AG10803 (cell line): ENCODE measurements around the gene MRNIP.

ENCODE experiments used
- DNase-seq: peaks from one replicate; pipeline ENCODE4 v3.0.0; 2010; ENCODE audit warnings: low read depth
- H3K4me3 ChIP-seq: 2 replicates; pipeline ENCODE4 v1.5.1; 2011; ENCODE audit warnings: mild to moderate bottlenecking, low read length, control low read depth
- CTCF ChIP-seq: conservative IDR thresholded peaks from 2 replicates; pipeline ENCODE4 v1.5.1; 2011; ENCODE audit warnings: mild to moderate bottlenecking, low read length, control low read depth, inconsistent platforms

The MRNIP gene

DNA sequence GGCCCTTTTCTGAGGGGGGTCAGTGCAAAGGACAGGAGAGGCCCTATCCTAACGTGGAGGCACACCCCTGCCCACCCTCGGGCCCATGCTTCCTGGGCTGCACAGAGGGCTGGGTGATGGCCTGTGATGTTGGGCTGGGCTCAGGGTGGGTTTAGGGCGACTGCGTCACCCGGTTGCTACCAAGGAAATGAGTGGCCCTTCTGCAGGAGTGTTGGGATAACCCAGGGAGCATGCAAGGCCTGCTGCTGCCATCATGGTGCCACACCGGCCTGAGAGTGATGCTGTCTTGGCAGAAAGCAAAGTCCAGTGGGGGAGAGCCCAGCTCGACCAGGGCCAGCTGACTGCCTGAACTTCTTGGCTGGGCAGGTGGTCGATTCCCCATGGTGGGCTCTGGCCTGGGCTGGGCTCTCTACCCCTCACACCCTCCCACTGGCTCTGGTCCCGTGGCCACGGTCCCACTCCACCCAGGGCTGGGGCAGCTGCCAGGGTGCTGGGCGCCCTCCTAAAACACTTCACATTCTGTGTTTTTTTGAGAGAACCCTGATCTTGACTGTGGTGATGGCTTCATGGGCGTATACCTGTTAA, 21.5 kb upstream of the MRNIP start:
- no peak overlapping the region for H3K4me3 ChIP-seq
- DNase-seq, result no peak
- no peak for TF ChIP-seq CTCF

GRCh38 chr5:179879690-179880010, 21.0 kb upstream of the MRNIP start:
- DNase-seq, result no peak
- no peak overlapping the region for H3K4me3 ChIP-seq
- TF ChIP-seq CTCF, result no peak

DNA sequence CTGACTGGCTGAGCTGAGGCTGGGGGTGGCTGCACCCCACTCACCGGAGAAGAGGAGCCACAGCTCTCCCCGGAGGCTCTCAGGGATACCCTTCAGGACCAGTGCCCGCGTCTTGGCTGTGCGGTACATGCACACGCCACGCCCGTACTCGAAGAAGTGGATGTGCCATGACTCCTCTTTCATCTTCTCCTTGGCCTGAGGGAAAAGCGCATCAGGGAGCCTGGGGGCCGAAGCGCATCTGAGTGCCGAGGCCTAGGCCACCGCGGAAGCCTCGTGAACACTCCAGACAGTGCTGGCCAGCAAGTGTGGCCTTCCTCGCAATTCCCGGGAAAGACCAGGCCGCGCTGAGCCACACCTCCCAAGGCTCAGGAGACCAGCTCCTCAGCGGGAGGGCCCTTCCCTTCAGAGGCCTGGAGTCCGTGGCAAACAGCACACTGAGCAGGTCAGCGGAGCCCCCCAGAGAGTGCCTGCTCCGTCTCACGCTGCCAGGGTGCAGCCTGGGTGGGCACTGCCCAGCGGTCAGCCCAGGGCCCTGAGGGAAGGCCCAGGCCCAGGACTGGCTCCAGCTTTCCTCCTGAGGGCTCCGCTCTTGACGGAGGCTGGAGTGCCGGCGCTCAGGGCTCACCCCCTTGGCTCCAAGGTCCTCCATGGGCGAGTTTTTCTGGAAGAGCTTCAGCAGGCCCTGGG, 20.5 kb upstream of the MRNIP start:
- TF ChIP-seq CTCF, result no peak
- H3K4me3 ChIP-seq, result no peak overlapping the region
- DNase-seq, result no peak

DNA sequence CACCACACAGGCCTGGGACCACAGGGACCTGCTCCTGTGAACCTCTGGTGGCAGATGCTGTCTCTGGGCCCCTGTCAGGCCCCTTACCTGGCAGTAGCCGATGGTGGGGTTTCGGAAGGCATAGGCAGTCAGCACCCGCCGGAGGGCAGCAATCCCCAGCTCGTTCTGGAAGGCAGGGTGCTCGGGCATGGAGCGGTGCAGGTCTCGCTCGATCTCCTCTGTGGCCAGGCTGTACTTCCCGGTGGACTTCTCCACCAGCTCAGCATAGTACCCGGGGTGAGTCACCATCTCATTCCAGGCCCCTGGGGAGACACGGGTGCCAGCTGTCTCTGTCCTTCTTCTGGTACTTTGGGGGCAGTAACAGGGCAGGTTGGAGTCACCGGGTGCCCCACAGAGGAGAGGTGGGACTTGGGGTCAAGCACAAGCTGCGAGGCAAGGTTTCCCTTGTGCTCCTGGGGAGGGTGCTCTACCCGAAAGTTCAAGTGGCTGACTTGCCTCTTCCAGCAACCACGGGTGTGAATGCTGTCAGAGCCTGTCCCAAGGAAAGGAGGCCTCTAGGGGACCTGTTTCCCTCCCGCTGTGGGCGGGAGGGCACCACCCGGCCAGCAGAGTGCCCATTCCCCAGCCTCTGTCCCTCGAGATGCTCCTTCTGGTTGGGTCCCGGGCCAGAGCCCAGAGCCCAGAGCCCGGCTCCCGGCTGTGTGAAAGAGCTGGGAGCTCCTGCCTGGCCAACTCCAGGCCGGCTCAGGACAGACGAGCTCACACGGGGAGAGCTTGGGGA, 19.8 kb upstream of the MRNIP start:
- TF ChIP-seq CTCF, result no peak
- H3K4me3 ChIP-seq, result no peak overlapping the region
- DNase-seq, result no peak

- H3K4me3 ChIP-seq, result no peak overlapping the region
- TF ChIP-seq CTCF, result no peak
- no peak for DNase-seq
These were observed 18.0 kb upstream of the MRNIP start for GRCh38 chr5:179876610-179876952.

DNA sequence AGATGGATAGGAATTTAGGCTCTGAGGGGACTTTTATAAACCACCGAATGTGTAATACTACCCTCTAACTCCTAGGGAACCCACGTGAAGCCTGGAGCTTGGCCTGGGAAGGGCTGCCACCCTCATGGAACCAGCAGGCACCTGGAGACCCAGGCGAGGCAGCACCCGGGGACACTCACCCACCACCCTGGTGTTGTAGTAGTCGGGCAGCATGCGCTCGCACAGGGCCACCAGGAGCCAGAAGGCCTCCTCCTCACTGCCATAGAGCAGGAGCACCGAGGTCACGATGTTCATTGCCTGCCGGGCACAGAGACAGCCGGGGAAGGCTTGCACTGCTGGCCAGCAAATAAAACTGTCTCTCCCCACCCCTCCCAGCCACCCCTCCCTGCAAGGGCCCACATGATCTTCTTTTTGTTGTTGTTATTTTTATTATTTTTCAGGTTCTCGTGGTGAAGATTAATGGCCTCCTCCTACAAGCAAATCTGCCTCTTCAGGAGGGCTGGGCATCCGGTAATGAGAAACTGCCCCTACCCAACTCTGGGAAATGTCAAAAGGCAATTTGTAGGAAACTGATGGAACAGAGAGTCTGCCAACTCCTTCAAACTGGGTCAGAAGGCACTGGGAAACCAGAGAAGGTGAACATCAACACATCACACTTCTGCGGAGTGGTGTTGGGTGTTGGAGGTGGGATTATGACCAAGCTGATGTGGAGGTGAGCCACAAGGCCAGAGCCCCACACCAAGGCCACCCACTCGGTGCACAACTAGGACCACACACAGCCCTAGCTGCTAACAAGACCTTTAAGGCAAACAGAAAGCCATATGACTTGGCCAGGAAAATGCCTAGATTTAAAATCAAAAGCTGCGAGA, 17.4 kb upstream of the MRNIP start:
- no peak for DNase-seq
- no peak overlapping the region for H3K4me3 ChIP-seq
- TF ChIP-seq CTCF, result no peak
